H9 (cell line): ENCODE results near the gene RASA3. TPM values are rescaled to one million over a fixed set of nuclear protein-coding genes. Genes with fewer than 3 reads are reported as not detected.

ENCODE experiments used
- DNase-seq: peaks from one replicate; pipeline ENCODE4 v3.0.0-alpha.2; 2017
- H2AFZ ChIP-seq: one replicate; pipeline ENCODE4 v1.6.1; 2013; ENCODE audit warnings: mild to moderate bottlenecking, low read length, control low read depth, moderate library complexity
- H2AK5ac ChIP-seq: 2 replicates; pipeline ENCODE4 v1.6.1; 2013; ENCODE audit warnings: low read length, control low read depth, mixed read lengths; ENCODE audit not compliant: insufficient read length
- H2BK120ac ChIP-seq: one replicate; pipeline ENCODE4 v1.6.1; 2013; ENCODE audit warnings: low read depth, mild to moderate bottlenecking, low read length, control low read depth, inconsistent platforms; ENCODE audit not compliant: poor library complexity, severe bottlenecking
- H2BK12ac ChIP-seq: 2 replicates; pipeline ENCODE4 v1.6.1; 2013; ENCODE audit warnings: low read length, control low read depth, mixed read lengths, low read depth; ENCODE audit not compliant: insufficient read length
- H2BK15ac ChIP-seq: 2 replicates; pipeline ENCODE4 v1.6.1; 2013; ENCODE audit warnings: low read depth, low read length, control low read depth
- H2BK20ac ChIP-seq: one replicate; pipeline ENCODE4 v1.6.1; 2013; ENCODE audit warnings: low read depth, mild to moderate bottlenecking, low read length, control low read depth, inconsistent platforms; ENCODE audit not compliant: poor library complexity, severe bottlenecking
- H2BK5ac ChIP-seq: 2 replicates; pipeline ENCODE4 v1.6.1; 2013; ENCODE audit warnings: low read length, control low read depth, mixed read lengths; ENCODE audit not compliant: insufficient read length
- H3K14ac ChIP-seq: 2 replicates; pipeline ENCODE4 v1.6.1; 2013; ENCODE audit warnings: low read length, control low read depth; ENCODE audit not compliant: insufficient read depth
- H3K18ac ChIP-seq: 2 replicates; pipeline ENCODE4 v1.6.1; 2013; ENCODE audit warnings: low read depth, mild to moderate bottlenecking, mixed read lengths, low read length, control low read depth; ENCODE audit not compliant: insufficient read length
- H3K23ac ChIP-seq: 2 replicates; pipeline ENCODE4 v1.6.1; 2013; ENCODE audit warnings: low read length, control low read depth, mixed read lengths, low read depth; ENCODE audit not compliant: insufficient read length
- H3K23me2 ChIP-seq: 2 replicates; pipeline ENCODE4 v1.6.1; 2013; ENCODE audit warnings: low read depth, mild to moderate bottlenecking, mixed read lengths, low read length, control low read depth; ENCODE audit not compliant: insufficient read length, poor library complexity, severe bottlenecking
- H3K27ac ChIP-seq: 2 replicates; pipeline ENCODE4 v1.5.1; 2013; ENCODE audit warnings: low read length, control low read depth, mixed read lengths, low read depth; ENCODE audit not compliant: insufficient read length
- H3K27me3 ChIP-seq: 2 replicates; pipeline ENCODE4 v1.6.1; 2013; ENCODE audit warnings: low read length, control low read depth, inconsistent platforms; ENCODE audit not compliant: insufficient read depth
- H3K4ac ChIP-seq: 2 replicates; pipeline ENCODE4 v1.6.1; 2013; ENCODE audit warnings: low read depth, mild to moderate bottlenecking, control low read depth, inconsistent platforms, low read length, moderate library complexity
- H3K4me1 ChIP-seq: 2 replicates; pipeline ENCODE4 v1.6.1; 2013; ENCODE audit warnings: low read length, control low read depth, inconsistent platforms; ENCODE audit not compliant: insufficient read depth
- H3K4me2 ChIP-seq: 2 replicates; pipeline ENCODE4 v1.6.1; 2013; ENCODE audit warnings: low read length, control low read depth, mixed read lengths; ENCODE audit not compliant: insufficient read length, insufficient read depth
- H3K56ac ChIP-seq: 2 replicates; pipeline ENCODE4 v1.6.1; 2013; ENCODE audit warnings: low read depth, mild to moderate bottlenecking, mixed read lengths, low read length, control low read depth; ENCODE audit not compliant: insufficient read length
- H3K79me1 ChIP-seq: 2 replicates; pipeline ENCODE4 v1.6.1; 2013; ENCODE audit warnings: low read depth, mild to moderate bottlenecking, moderate library complexity, low read length, control low read depth, inconsistent platforms; ENCODE audit not compliant: insufficient read depth, poor library complexity, severe bottlenecking
- H3K79me2 ChIP-seq: 2 replicates; pipeline ENCODE4 v1.6.1; 2013; ENCODE audit warnings: low read length, control low read depth, inconsistent platforms; ENCODE audit not compliant: insufficient read depth
- H3K9ac ChIP-seq: 2 replicates; pipeline ENCODE4 v1.6.1; 2013; ENCODE audit warnings: low read length, control low read depth, mixed read lengths; ENCODE audit not compliant: insufficient read length; ENCODE audit errors: extremely low read depth
- H3K9me3 ChIP-seq: one replicate; pipeline ENCODE4 v1.6.1; 2013; ENCODE audit warnings: low read depth, low read length, inconsistent platforms; ENCODE audit not compliant: control insufficient read depth
- H3T11ph ChIP-seq: one replicate; pipeline ENCODE4 v1.6.1; 2013; ENCODE audit warnings: mild to moderate bottlenecking, low read length, control low read depth, inconsistent platforms
- H4K20me1 ChIP-seq: one replicate; pipeline ENCODE4 v1.6.1; 2013; ENCODE audit not compliant: control insufficient read depth, insufficient read length, insufficient read depth
- H4K5ac ChIP-seq: 2 replicates; pipeline ENCODE4 v1.6.1; 2013; ENCODE audit warnings: low read depth, mild to moderate bottlenecking, mixed read lengths, low read length, control low read depth; ENCODE audit not compliant: insufficient read length
- H4K8ac ChIP-seq: replicated peaks from 2 replicates; pipeline ENCODE4 v1.6.1; 2013; ENCODE audit warnings: low read length, control low read depth, mixed read lengths, low read depth; ENCODE audit not compliant: insufficient read length
- H4K91ac ChIP-seq: 2 replicates; pipeline ENCODE4 v1.6.1; 2013; ENCODE audit warnings: low read depth, mild to moderate bottlenecking, moderate library complexity, mixed read lengths, low read length, control low read depth; ENCODE audit not compliant: insufficient read length
- H3K27ac Mint-ChIP-seq, 3 experiments: 2 replicates in 2 of 3; 3 replicates in 1 of 3; pipeline ENCODE4 v1.8.0; 2020 to 2021; ENCODE audit warnings: mixed read lengths in 3 of 3, mild to moderate bottlenecking in 1 of 3, moderate library complexity in 1 of 3
- H3K27me3 Mint-ChIP-seq: 2 replicates; pipeline ENCODE4 v1.8.0; 2021; ENCODE audit warnings: low read depth, mild to moderate bottlenecking, moderate library complexity, mixed read lengths
- H3K36me3 Mint-ChIP-seq, 3 experiments: 2 replicates in 2 of 3; 3 replicates in 1 of 3; pipeline ENCODE4 v1.8.0; 2020 to 2021; ENCODE audit warnings: low read depth in 3 of 3, mixed read lengths in 3 of 3; ENCODE audit not compliant: insufficient read depth in 1 of 3
- H3K4me1 Mint-ChIP-seq, 2 experiments: 2 replicates each; pipeline ENCODE4 v1.8.0; 2020; ENCODE audit warnings: mixed read lengths in 2 of 2
- H3K4me3 Mint-ChIP-seq, 2 experiments: 2 replicates in 1 of 2; 3 replicates in 1 of 2; pipeline ENCODE4 v1.8.0; 2020 to 2021; ENCODE audit warnings: mild to moderate bottlenecking in 2 of 2, mixed read lengths in 2 of 2, moderate library complexity in 1 of 2
- H3K9me3 Mint-ChIP-seq, 2 experiments: 2 replicates in 1 of 2; 3 replicates in 1 of 2; pipeline ENCODE4 v1.8.0; 2020; ENCODE audit warnings: mild to moderate bottlenecking in 2 of 2, mixed read lengths in 2 of 2, moderate library complexity in 1 of 2
- CTCF ChIP-seq: fragments of 200-600 bp; sonication (generic); conservative IDR thresholded peaks from 3 replicates; pipeline ENCODE4 v1.8.0; 2021; ENCODE audit warnings: antibody characterized with exemption, mild to moderate bottlenecking
- WGBS: extraction: QIAGEN DNeasy Blood & Tissue Kit; methylation state at CpG from one replicate; pipeline ENCODE4 v1.1.7; 2013; ENCODE audit warnings: missing lambda C conversion rate, low lambda C conversion rate, mixed read lengths; ENCODE audit not compliant: insufficient read length; ENCODE audit errors: extremely low coverage; 5-methylcytosine and 5-hydroxymethylcytosine counted together
- total RNA-seq: library from RNA; stranded (reverse); gene quantifications from 2 replicates; pipeline ENCODE4 v1.2.1, GENCODE V29; 2021

RASA3 gene
- total RNA-seq, 1 experiment from 2014 or later = 12.3 TPM

GRCh38 chr13:113954046-113954835 is 178.2 kb downstream of the RASA3 start:
- Mint-ChIP-seq H3K27ac (no peak overlapping the region; a peak in 1 of 7 replicates), H3K27me3 (peaks cover 14% of the 10 kb centered on the region), H3K4me3 (no peak overlapping the region), H3K4me1 (peaks cover 0 to 5% of the 10 kb centered on the region in 2 experiments; a peak in 2 of 4 replicates), H3K9me3 (peaks cover 41 to 44% of the 10 kb centered on the region in 2 experiments), H3K36me3 (peaks cover 8 to 33% (median 15%) of the 10 kb centered on the region in 3 experiments)
- no peak overlapping the region for H2AK5ac ChIP-seq
- H4K91ac ChIP-seq = no peak overlapping the region
- H2BK15ac ChIP-seq = no peak overlapping the region
- no peaks in the 10 kb centered on the region for H3K23me2 ChIP-seq
- no peak overlapping the region for H4K5ac ChIP-seq
- no peaks in the 10 kb centered on the region for H3K4me1 ChIP-seq
- no peaks in the 10 kb centered on the region for H4K20me1 ChIP-seq
- no peaks in the 10 kb centered on the region for H3K27me3 ChIP-seq
- WGBS = no CpG with 5 or more reads among the region's 20 CpGs
- no peak overlapping the region for H2BK5ac ChIP-seq
- H3K9ac ChIP-seq = no peak overlapping the region
- H2AFZ ChIP-seq = no peak overlapping the region
- H2BK20ac ChIP-seq = no peak overlapping the region
- peaks cover 5% of the 10 kb centered on the region for H3K9me3 ChIP-seq
- no peak for DNase-seq
- no peak overlapping the region for H3K18ac ChIP-seq
- no peak overlapping the region for H2BK12ac ChIP-seq
- H3T11ph ChIP-seq = no peak overlapping the region
- H3K79me1 ChIP-seq = no peaks in the 10 kb centered on the region
- no peak overlapping the region for H3K4me2 ChIP-seq
- H4K8ac ChIP-seq = no peak overlapping the region
- no peaks in the 10 kb centered on the region for H3K79me2 ChIP-seq
- H3K14ac ChIP-seq = no peak overlapping the region
- no peak overlapping the region for H2BK120ac ChIP-seq
- no peak overlapping the region for H3K23ac ChIP-seq
- TF ChIP-seq CTCF = no peak
- no peak overlapping the region for H3K27ac ChIP-seq
- no peak overlapping the region for H3K56ac ChIP-seq
- H3K4ac ChIP-seq = no peak overlapping the region
